Lung (tissue), 12 donors: ENCODE measurements around the gene FGFR4. TPM values are rescaled to one million over a fixed set of nuclear protein-coding genes. Genes with fewer than 3 reads are reported as not detected.

ENCODE experiments used
- ATAC-seq: fragments of 200-7000 bp; cut with Tn5 transposase; one replicate; pipeline ENCODE4 v1.9.1; 2020; ENCODE audit warnings: moderate number of reproducible peaks; ENCODE audit not compliant: insufficient read depth, low FRiP score
- DNase-seq, 3 donors: peaks; one replicate each; pipeline ENCODE4 v3.0.0-alpha.2; 2013 to 2017
- H3K27ac ChIP-seq, 2 donors: one replicate each; pipeline ENCODE4 v1.5.1; 2013; ENCODE audit warnings: mild to moderate bottlenecking in 2 of 2, moderate library complexity in 2 of 2, control low read depth in 1 of 2, inconsistent platforms in 1 of 2, low read depth in 1 of 2, low read length in 1 of 2
- H3K27me3 ChIP-seq, 3 donors: one replicate each; pipeline ENCODE4 v1.5.1; 2013; ENCODE audit warnings: low read length in 2 of 3; ENCODE audit not compliant: control insufficient read depth in 3 of 3, insufficient read depth in 3 of 3
- H3K36me3 ChIP-seq, 4 donors: one replicate each; pipeline ENCODE4 v1.5.1; 2013; ENCODE audit warnings: low read length in 4 of 4, mild to moderate bottlenecking in 1 of 4, moderate library complexity in 1 of 4; ENCODE audit not compliant: control insufficient read depth in 4 of 4, insufficient read depth in 4 of 4
- H3K4me1 ChIP-seq, 5 donors: one replicate each; pipeline ENCODE4 v1.5.1; 2013; ENCODE audit warnings: low read length in 5 of 5, mild to moderate bottlenecking in 2 of 5, moderate library complexity in 1 of 5; ENCODE audit not compliant: control insufficient read depth in 5 of 5, insufficient read depth in 5 of 5
- H3K4me3 ChIP-seq: one replicate; pipeline ENCODE4 v1.5.1; 2013; ENCODE audit warnings: mild to moderate bottlenecking, control low read depth, moderate library complexity
- H3K9ac ChIP-seq, 2 donors: one replicate each; pipeline ENCODE4 v1.5.1; 2013; ENCODE audit warnings: low read length in 2 of 2, control low read depth in 1 of 2; ENCODE audit not compliant: insufficient read depth in 1 of 2
- H3K9me3 ChIP-seq, 4 donors: one replicate each; pipeline ENCODE4 v1.5.1; 2013; ENCODE audit warnings: low read length in 3 of 4, mild to moderate bottlenecking in 1 of 4, moderate library complexity in 1 of 4; ENCODE audit not compliant: control insufficient read depth in 4 of 4, insufficient read depth in 3 of 4
- CTCF ChIP-seq: IDR thresholded peaks from 2 replicates; pipeline ENCODE4 v1.5.1; 2012; ENCODE audit warnings: mild to moderate bottlenecking; ENCODE audit errors: control extremely low read depth, extremely low read depth
- whole genome bisulfite sequencing, 2 donors: extraction: QIAGEN DNeasy Blood & Tissue Kit; methylation state at CpG; one replicate each; pipeline ENCODE4 v1.1.7; 2013; 5-methylcytosine and 5-hydroxymethylcytosine counted together
- polyA plus RNA-seq, 2 donors: library from polyadenylated mRNA; stranded (reverse); fragments of 200-250 nt; gene quantifications; one replicate each; pipeline ENCODE4 v1.2.1, GENCODE V29; 2013
- total RNA-seq, 2 donors: library from RNA; depleted of rRNA in 1 of 2; stranded (reverse); fragments of >200 nt in 1 of 2; gene quantifications; one replicate each; pipeline ENCODE4 v1.2.1, GENCODE V29; 2014 to 2021
- donor health status: control.
- donor health status: control.
- donor health status: Bipolar disorder and iron deficiency.
- donor health status: healthy.
- donor health status: DM: yes; HTN: yes; CAD: no.

The FGFR4 gene
- total and polyA plus RNA-seq, 4 donors, result 20.9 to 106 (median 43.8) TPM

DNA sequence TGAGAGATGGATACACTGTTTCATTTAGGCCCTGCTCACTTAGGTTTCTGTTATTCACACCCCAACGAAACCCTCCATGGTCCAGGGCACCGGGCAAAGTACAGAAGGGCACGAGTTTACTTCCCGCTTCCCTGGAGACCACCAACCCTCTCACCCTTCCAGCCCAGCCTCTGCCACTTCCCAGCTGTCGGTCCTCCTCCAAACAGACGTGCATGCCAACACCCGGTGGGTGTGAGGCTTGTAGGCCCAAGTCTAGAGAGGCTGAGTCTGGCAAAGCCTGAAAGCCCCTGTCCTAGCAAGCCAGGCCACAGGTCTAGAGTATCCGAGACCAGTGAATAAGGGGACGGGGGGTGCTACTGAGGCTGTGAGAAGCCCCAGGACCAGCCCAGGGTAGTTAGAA lies 7.1 kb upstream of the FGFR4 start:
- no peak for TF ChIP-seq CTCF
- no peaks in the 10 kb centered on the region for H3K4me1 ChIP-seq
- ATAC-seq (no peak), DNase-seq (no peak)
- H3K9ac ChIP-seq, result no peak overlapping the region
- WGBS, 2 donors, result 81 to 87% methylated on average over 9 of the region's 9 CpGs
- H3K27ac ChIP-seq, result no peak overlapping the region
- no peaks in the 10 kb centered on the region for H3K27me3 ChIP-seq
- H3K9me3 ChIP-seq, result no peaks in the 10 kb centered on the region
- H3K4me3 ChIP-seq, result no peak overlapping the region
- no peaks in the 10 kb centered on the region for H3K36me3 ChIP-seq

DNA sequence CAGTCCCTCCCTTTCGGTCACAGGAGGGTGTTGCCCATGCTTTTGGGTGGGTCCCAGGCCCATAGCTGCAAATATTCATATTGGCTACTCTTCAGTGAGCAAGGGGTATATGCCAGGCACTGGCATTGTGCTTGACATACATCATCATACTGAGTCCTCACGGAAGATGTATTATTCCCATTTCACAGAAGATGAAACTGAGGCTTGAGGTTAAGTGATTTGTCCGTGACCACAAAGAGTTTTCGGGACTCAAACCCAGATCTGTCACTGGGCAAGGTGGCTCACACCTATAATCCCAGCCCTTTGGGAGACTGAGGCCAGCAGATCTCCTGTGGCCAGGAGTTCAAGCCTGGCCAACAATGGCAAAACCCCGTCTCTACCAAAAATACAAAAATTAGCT lies 6.5 kb upstream of the FGFR4 start:
- H3K27ac ChIP-seq, result no peak overlapping the region
- 92 to 97% methylated on average over 5 of the region's 5 CpGs for whole genome bisulfite sequencing, 2 donors
- no peaks in the 10 kb centered on the region for H3K36me3 ChIP-seq
- ATAC-seq (no peak), DNase-seq (no peak)
- no peaks in the 10 kb centered on the region for H3K9me3 ChIP-seq
- no peak overlapping the region for H3K9ac ChIP-seq
- H3K4me1 ChIP-seq, result no peaks in the 10 kb centered on the region
- no peaks in the 10 kb centered on the region for H3K27me3 ChIP-seq
- TF ChIP-seq CTCF, result no peak
- no peak overlapping the region for H3K4me3 ChIP-seq

- no peaks in the 10 kb centered on the region for H3K36me3 ChIP-seq
- ATAC-seq (no peak), DNase-seq (no peak)
- 83 to 86% methylated on average over 10 of the region's 10 CpGs for WGBS, 2 donors
- no peak for TF ChIP-seq CTCF
- no peak overlapping the region for H3K27ac ChIP-seq
- H3K9ac ChIP-seq, result no peak overlapping the region
- no peaks in the 10 kb centered on the region for H3K9me3 ChIP-seq
- peaks cover 0 to 6% (median 1%) of the 10 kb centered on the region in 5 donors for H3K4me1 ChIP-seq
- no peaks in the 10 kb centered on the region for H3K27me3 ChIP-seq
- no peak overlapping the region for H3K4me3 ChIP-seq
These were observed 4.9 kb upstream of the FGFR4 start for GRCh38 chr5:177081859-177082258.

- no peak overlapping the region for H3K9ac ChIP-seq
- ATAC-seq (no peak), DNase-seq (no peak)
- H3K4me1 ChIP-seq, result peaks cover 0 to 10% (median 4%) of the 10 kb centered on the region in 5 donors
- 66 to 69% methylated on average over 4 of the region's 4 CpGs for WGBS, 2 donors
- H3K4me3 ChIP-seq, result no peak overlapping the region
- no peaks in the 10 kb centered on the region for H3K36me3 ChIP-seq
- H3K9me3 ChIP-seq, result no peaks in the 10 kb centered on the region
- no peaks in the 10 kb centered on the region for H3K27me3 ChIP-seq
- no peak for TF ChIP-seq CTCF
- H3K27ac ChIP-seq, result no peak overlapping the region
These were observed 3.4 kb upstream of the FGFR4 start for GRCh38 chr5:177083357-177083756.
